CD1c-positive myeloid dendritic cell (primary cell): Measurements from ENCODE around the gene TENM3.

Experiments used
- DNase-seq: peaks from one replicate; pipeline ENCODE4 v3.0.0-alpha.2; 2016; ENCODE audit errors: extremely low spot score

TENM3 gene

DNA sequence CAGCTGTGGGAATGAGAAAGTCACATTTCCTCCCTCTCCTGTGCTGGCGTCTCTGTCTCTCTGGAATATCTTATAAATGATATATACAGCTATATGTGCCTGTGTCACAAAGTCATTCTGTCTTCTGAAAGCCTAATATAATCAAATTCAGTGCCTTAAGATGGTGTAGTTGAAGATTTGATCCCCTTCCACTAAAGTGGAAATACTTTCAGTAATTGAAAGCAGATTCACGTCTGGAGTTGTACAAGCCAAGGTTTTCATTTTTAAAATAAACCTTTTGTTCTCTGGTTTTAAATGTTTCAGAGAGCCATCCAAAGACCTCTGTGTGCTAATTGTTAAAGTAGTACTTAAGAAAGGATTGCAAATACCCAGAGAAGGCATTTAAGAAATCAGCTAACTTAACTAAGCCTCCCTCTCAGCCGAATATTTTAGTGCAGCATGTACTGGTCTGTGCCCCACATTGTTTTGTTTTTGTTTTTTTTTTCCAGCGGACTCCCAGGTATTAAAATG lies 206.8 kb downstream of the TENM3 start:
- no peak for DNase-seq

DNA sequence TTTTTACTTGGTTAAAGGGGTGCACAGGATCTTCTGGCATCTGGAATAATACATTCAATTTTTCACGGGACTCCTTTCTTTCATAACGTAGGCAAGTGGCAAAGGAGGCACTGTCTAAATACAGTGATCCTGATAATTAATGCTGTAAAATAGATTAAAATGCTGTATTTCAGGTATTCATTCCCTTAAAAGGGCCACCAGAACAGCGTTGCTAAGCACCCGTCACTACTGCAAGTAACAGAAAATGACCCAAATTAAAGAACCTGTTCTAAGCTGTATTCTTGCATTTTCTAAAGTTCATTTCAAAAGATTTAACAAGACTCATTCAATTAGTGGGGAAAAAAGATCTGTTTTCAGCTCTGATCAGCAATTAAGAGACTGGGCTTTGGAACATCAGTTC lies 208.2 kb downstream of the TENM3 start:
- DNase-seq: no peak

DNA sequence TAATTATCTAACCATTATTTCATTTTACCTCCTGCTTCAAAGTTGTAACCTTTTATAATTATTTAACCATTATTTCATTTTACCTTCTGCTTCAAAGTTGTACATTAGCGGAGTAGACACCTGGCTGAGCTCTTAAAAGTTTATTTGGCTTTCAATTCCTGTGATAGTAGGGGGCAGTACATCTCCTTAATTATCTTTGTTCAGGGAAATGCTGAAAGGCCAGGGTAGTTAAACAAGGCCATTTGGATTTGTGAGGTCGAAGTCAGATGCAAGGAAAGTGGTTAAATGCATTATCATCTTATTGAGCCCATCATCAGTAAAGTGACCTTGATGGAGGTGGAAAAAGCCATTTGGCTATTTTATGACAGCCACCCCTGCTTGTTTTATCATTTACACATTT lies 210.6 kb downstream of the TENM3 start:
- DNase-seq: no peak

DNA sequence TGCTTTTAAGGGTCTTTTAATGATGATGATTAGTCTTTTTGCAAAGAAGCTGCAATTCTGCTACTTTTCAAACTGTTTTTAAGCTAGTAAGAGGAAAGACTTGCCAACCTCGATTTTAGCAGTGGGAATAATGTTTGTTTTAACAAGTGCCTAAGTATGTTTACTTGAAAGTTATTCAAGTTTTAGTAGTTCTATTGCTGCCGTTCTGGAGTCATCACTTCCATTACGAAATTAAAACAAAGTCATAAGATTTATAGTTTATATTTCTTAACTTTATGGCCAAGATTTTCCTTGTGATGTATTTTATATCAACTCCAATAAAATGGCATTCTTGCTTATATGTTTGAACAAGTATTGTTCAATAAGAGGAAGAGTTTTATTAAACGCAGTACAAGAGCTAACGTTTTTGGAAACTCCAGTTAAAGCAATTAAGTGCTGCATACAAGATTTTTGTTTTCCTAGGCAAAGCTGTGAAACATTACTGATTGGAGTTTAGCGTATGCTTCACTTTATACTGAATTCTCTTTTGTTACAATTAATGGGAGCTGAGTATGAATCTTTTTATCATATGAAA lies 211.3 kb downstream of the TENM3 start:
- DNase-seq: no peak

DNA sequence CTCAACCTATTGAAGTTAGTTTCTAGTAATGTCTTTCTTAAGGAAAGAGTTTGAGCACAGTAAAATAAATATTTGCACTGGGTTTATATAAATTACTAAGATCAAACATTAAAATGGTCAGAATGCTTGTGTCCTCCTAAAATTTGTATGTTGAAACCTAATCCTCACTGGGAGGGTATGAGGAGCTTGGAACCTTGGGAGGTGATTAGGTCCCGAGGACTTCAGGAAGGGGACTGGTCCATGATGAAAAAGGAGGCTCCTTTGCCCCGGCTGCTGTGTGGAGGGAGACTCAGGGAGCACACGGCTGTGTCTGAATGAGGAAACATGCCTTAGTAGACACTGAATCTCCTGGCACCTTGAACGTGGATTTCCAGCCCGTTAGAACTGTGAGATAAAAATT lies 221.9 kb downstream of the TENM3 start:
- DNase-seq: no peak

DNA sequence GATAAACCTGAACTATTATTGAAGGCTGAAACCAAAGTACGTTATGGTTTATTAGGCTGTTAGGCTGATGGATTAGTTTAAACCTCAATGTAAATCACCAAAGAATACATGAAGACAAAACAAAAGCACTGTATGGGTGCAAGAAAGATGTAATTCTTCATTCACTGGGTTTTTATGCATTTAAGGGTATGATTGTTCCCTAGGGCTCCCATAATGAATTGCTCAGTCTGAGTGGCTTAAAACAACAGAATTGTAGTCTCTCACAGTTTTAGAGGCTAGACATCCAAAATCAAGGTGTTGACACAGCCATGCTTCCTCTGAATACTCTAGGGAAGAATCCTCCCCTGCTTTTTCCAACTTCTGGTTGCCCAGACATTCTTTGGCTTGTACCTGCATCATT lies 222.8 kb downstream of the TENM3 start:
- DNase-seq: no peak

DNA sequence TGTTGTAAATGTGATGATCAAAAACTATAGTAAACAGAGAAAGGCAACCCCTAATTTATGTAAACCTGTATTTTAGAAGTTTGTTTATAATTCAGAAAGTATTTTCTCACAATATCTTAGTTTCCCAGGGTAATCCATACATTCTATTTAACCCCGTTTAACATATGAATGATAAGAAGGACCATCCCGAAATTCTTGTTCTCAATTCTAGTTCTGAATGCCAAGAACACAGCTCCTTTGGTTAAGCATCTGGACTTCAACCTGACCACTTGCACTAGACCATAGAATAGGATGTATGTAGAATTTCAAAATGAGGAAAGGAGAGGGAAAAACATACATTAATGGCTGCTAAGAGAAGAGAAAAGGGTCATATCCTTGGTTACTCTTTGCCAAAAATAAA lies 227.0 kb downstream of the TENM3 start:
- DNase-seq: no peak

DNA sequence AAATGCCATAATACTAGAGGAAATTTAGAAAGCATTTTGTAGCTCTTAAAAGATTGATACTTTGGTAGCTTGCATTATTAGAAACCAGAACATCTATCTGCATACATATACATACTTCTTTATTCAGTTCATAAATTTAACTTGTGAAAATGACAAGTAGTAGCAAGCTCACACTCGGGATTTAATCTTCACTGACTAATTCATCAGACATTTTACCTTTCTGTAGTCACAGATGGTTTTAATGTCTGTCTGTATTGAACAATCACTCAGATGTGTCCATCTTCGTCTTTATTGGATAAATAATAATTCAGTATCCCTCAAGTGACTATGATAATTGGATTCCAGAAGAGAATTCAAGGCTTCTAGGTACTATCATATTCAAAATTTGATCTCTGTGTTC lies 232.3 kb downstream of the TENM3 start:
- no peak for DNase-seq

DNA sequence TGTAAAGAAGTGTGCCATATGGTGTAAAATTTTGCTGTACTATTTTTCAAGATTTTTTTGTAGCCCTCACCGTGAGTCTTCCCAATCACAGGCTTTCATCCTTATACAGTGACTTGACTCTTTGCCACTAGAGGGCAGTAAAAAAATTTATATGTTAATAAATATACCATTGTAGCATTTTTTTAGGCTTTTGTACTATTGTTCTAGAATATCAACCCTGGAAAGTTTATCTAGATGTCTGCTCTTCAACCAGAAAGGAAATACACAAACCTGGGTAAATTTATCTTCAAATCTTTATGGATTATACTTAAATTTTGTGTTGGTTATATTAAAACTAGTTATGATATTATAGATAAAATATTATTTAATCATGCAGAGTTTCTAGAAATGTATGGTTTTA lies 235.3 kb downstream of the TENM3 start:
- DNase-seq: peak; percentile 59

DNA sequence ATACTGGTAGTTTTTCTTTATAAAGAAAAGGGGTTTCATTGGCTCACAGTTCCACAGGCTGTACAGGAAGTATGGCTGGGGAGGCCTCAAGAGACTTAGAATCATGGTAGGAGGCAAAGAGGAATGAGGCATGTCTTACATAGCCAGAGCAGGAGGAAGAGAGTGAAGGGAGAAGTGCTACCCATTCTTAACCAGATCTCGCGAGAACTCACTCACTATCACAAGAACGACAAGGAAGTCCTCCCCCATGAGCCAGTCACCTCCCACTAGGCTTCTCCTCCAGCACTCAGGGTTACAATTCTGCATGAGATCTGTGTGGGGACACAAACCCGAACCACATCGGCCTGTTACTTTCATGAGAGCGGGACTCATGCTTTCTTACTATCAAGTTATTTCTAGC lies 240.5 kb downstream of the TENM3 start:
- no peak for DNase-seq

DNA sequence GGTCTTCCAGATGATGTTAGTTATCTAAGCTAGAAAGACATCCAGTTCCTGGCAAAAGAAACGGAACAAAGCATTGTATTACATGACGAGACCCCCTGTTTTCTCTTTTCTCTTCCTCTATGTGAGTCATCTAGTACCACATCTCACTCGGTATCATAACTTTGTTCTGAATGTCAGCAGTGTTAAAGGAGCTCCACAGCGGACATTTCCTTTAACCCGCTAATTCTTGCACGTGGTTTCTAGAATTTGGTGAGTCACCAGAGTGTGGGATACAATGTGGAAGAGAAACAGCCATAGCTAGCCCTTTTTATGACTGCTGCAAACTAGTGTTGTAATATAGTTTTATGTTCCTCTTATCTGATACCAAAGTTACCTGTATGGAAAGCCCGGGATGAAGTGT lies 243.7 kb downstream of the TENM3 start:
- no peak for DNase-seq

DNA sequence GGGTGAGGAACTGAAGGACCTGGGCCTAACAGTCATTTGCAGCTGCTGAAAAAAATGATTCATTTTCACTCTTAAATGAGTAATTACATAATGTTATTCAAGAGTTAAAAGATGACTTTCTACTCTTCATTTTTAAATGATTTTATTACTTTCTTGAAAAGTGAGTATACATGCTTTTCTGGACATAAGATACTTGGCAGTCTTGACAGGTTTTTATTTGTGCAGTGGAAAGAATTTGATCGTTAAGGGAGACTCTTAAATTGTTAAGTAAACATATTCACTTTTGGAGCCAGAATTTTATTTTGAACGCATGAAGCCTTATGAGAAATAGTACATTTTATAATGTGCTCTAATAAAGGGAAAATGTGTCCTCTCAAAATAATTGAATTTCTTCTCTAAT lies 245.7 kb downstream of the TENM3 start:
- DNase-seq: no peak

DNA sequence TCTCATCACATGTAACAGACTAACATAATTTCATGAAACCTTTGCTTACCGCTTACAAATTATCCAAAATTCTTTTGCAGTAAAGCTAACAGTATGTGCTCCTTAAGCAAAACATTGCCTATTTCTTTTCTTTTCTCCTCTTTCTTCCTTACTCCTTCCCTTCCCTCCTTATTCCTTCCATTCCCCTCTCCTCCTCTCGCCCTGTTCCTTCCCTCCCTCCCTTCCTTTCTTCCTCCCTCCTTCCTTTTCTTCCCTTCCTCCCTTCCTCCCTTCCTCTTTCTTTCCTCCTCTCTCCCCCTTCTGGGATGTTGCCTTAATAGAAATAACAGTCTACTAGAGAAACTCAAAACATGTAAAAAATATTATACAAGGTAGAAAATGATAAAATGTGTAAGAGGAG lies 246.4 kb downstream of the TENM3 start:
- no peak for DNase-seq

DNA sequence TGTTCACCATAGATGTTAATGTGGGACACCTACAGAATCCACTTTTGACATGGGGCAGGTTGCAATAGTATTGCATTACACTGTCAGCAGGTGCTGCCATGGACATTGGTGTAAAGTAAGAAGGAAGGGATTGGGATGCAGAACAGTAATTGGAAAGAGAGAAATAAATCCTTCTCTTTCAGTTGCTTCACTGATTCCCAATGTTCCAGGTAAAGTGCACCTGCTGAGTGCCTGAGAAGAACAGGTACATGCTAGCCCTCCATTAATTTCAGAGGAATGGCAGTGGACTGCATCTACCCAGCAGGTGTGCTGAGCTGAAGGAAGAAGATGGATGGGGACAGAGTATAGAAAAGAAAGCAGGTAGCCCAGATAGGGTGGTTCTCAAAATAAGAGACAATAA lies 248.5 kb downstream of the TENM3 start:
- DNase-seq: no peak

DNA sequence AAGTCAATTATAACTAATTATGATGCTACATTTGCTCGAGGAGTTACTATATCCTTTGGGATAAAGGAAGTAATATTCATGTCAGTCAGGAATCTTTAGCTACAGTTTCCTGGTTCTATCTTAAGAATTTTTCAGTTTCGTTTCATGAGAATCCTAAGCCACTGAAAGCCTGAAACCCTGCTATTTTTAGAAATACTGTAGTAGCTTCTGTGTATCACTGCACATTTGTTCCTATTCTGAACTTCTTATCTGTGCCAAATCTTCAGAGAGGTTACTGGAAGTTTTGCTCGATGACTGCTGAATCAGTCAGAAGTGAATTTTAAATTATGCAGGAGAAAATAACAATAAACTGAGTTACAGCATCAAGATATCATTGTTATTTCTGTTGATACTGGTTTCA lies 249.2 kb downstream of the TENM3 start:
- no peak for DNase-seq

DNA sequence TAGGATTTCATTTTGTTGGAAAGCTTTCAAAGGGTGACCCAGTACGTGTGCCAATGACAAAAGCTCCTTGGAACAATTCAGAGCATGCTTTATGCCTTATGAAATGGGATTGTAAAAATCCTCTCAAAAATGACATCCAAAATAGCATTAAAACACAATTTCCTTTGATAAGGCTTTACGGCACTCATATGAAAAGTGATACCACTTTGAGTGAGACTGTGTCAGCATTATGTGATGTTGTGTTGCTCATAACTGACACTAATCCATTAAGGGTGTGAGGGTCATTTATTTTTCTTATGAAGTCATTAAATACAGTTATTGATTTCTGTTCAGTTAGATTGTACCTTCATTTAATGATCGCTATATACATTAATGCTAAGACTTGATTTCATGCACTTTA lies 250.2 kb downstream of the TENM3 start:
- no peak for DNase-seq

DNA sequence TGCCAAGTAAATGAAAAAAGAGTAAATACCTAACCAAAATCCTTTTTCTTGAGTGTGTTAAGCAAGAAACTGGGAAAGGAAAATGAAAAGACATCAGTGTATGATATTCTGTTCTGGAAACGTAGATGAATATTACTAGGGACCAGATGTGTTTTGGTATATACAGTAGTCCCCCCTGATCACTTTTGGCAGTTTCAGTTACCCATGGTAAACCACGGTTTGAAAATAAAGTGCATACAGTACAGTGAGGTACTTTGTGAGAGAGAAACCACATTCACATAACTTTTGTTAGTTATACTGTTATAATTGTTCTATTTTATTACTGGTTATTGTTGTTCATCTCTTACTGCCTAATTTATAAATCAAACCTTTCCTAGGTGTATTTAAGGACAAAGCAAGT lies 250.9 kb downstream of the TENM3 start:
- no peak for DNase-seq

DNA sequence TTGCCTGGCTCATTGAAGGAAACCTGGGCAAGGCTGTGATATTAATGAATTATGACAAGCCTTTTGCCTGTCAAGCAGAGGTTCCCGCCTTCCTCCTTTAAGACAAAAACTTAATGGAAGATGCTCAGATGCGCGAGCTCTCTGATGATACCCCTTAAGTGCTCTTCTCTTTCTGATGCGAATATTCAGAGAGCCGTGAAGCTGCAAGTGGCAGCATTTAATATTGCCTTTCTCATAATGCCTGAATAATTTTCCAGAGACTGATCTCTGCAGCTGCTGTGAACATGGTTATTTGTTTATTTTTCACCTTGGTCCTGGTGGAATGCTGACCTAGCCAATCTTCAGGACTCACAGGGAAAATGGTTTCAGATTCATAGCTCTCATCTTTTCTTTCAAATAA lies 251.8 kb downstream of the TENM3 start:
- DNase-seq: no peak

DNA sequence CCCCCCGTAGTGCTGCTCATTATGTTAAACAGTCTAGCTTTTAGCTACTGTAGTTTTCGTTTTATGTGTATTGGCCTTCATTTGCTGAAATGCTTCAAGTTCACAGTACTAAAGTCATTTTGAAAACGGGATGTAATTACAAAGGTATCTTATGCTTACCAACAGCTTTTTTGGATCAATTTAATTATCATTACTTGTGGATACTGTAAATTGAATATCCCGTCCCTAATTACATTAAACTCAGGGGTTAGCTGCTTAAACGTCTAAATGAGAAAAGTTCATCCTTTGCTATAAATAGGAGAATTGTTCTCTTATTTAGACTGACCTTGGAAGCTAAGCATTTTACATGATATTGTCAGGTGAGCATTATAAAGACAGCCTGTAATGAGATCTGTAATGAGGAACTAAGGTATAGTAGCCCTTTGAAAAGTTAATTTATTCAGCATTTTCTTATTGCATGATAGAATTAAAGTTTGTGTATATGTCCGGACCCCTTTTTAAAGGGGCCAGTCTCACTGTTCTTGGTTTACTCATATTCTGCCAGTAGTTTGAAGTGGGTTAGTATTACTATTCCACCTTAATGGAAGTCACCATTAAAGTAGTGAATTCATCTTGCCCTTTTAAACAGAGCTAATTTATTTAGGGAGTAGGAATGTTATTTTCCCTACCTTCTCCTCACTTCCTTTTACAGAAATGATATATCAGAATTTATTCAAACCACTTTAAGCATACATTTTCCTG lies 252.6 kb downstream of the TENM3 start:
- no peak for DNase-seq

DNA sequence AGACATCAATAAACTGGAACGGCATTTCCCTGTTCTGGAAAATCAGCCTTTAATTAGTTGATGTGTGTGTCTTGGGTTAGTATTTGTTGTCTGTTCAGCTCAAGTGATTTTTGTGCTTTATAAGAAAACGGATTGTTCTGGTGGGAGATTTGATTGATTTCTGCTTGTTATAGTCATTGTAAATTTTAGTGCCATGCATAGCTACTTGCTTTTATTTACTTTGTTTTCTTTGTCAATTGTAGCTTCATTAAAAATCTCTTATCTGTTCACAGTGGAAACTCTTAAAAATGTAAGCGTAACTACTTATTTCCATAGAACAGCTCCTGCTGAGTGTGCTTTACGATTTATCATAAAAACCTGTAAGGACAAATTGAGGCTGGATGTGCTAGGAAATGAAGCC lies 253.2 kb downstream of the TENM3 start:
- no peak for DNase-seq

DNA sequence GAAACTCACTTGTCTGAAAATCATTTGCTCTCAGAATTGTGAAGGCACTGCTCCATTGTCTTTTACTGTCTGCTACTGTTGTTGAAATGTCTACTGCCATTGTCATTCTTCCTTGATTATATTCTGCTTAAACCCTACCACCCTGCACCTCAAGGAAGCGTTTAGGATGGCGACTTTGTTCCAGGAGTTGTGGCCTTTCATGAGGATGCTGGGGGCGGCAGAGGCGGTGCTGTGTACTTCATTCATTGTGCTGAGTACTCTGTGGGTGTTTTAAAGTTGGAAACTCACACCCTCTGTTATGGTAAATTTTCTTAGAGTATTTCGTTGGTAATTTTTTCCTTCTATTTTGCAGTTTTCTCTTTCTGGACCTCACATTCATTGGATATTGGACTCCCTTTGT lies 258.9 kb downstream of the TENM3 start:
- no peak for DNase-seq

DNA sequence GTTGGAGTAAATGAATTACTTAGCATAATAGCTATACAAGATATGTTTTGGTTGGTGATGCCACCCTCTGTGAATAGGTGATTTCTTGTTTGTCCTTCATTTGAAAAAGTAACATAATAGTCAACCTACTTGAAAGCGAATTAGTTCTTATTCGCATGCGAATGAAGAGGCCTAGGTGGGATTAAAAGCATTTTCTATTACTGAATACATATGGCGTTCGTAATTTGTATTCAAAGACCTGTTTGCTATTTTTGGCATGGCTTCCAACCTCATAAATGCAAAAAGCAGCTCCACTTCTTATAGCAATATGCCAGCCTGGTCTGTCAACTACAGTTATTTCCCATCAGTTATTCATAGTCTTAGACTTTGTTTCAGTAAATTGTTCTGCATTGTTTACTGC lies 261.3 kb downstream of the TENM3 start:
- no peak for DNase-seq

DNA sequence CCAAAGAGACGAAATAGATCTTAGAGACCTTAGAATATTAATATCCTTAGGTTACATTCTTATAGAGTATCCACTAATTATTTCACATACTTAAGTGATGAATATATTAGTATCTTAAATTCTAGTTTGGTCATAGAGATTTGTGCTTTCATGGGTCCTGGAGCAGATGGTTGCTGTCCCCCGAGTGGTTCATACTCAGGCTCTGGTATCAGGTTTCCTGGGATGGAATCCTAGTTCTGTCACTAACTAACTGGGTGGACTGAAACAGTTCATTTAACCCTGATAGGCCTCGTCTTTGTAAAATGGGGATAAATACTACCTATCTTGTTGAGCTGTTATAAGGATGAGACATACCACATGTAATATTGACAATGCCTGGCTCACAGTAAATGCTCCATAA lies 264.6 kb downstream of the TENM3 start:
- DNase-seq: no peak

DNA sequence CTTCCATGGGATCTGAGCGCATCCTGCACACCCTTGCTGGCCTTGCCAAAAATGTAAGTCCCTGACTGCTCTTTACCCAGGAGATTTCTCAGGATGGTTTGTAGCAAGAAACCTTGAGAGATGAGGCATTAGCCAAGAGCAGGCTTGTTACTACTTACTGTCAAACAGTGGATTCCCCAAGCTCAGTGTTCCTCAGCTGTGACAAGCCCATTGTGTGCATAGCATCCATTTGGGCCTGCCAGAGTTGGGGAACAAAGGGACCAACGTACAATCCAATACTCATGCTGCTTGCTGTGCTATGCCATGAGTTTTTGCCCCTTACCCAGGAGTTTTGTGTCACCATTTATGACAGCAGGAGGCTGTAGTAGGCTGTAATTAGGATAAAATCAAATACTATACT lies 267.6 kb downstream of the TENM3 start:
- no peak for DNase-seq
